Activated T-helper 1 cell treated with anti-CD3 and anti-CD28 coated beads, Interleukin-12 subunit alpha, Interleukin-12 subunit beta, Interleukin-2, Interleukin-4 antibody, amounts not matched to agents 30 ng/mL and 10 ng/mL and 1 ng/mL, durations not matched to agents 14 hours and 24 hours and 36 hours (primary cell): ENCODE data around the gene HAUS3. TPM values are rescaled to one million over a fixed set of nuclear protein-coding genes. Genes with fewer than 3 reads are reported as not detected.

Experiments used
- DNase-seq: peaks from one replicate; pipeline ENCODE4 v3.0.0; 2021; ENCODE audit warnings: low spot score
- H3K27ac Mint-ChIP-seq: one replicate; pipeline ENCODE4 v1.8.0; 2021; ENCODE audit warnings: mild to moderate bottlenecking, mixed read lengths
- H3K27me3 Mint-ChIP-seq: one replicate; pipeline ENCODE4 v1.8.0; 2022; ENCODE audit warnings: mild to moderate bottlenecking, moderate library complexity, mixed read lengths; ENCODE audit not compliant: insufficient read depth
- H3K36me3 Mint-ChIP-seq: one replicate; pipeline ENCODE4 v1.8.0; 2021; ENCODE audit warnings: low read depth, mixed read lengths
- H3K4me1 Mint-ChIP-seq: one replicate; pipeline ENCODE4 v1.8.0; 2021; ENCODE audit warnings: low read depth, mixed read lengths
- H3K4me3 Mint-ChIP-seq: one replicate; pipeline ENCODE4 v1.8.0; 2021; ENCODE audit warnings: mild to moderate bottlenecking, moderate library complexity, mixed read lengths
- H3K9me3 Mint-ChIP-seq: one replicate; pipeline ENCODE4 v1.8.0; 2021; ENCODE audit warnings: mixed read lengths
- intact Hi-C: fragments of 100-400 bp; cut with micrococcal nuclease; formaldehyde crosslinking; loops from one replicate; pipeline ENCODE4 v1.15.1; 2024
- total RNA-seq: library from RNA; stranded (reverse); gene quantifications from 2 replicates; pipeline ENCODE4 v1.2.3, GENCODE V29; 2022

The HAUS3 gene
- total RNA-seq, 1 donor from 2014 or later, result 19.2 TPM

GRCh38 chr4:2250357-2251072, 8.6 kb upstream of the HAUS3 start:
- Mint-ChIP-seq H3K36me3 (no peaks in the 10 kb centered on the region), H3K4me1 (peaks cover under 1% of the 10 kb centered on the region), H3K27me3 (no peaks in the 10 kb centered on the region), H3K27ac (no peak overlapping the region), H3K4me3 (no peak overlapping the region), H3K9me3 (no peaks in the 10 kb centered on the region)
- intact Hi-C loops, result no loop called here
- DNase-seq, result peak; percentile 0

GRCh38 chr4:2249526-2250356, 7.8 kb upstream of the HAUS3 start:
- H3K4me3 Mint-ChIP-seq, result no peak overlapping the region
- no peaks in the 10 kb centered on the region for H3K27me3 Mint-ChIP-seq
- H3K4me1 Mint-ChIP-seq, result peaks cover 8% of the 10 kb centered on the region
- H3K36me3 Mint-ChIP-seq, result no peaks in the 10 kb centered on the region
- DNase-seq, result peak; percentile 0
- no peaks in the 10 kb centered on the region for H3K9me3 Mint-ChIP-seq
- intact Hi-C loops, result loop anchor here (10.0 kb wide), 1 partner anchor 565 kb away; the partner anchor contains the start of gene FAM53A
- no peak overlapping the region for H3K27ac Mint-ChIP-seq

- Mint-ChIP-seq H3K27ac (no peak overlapping the region), H3K4me1 (peaks cover 10% of the 10 kb centered on the region), H3K4me3 (no peak overlapping the region), H3K9me3 (no peaks in the 10 kb centered on the region), H3K27me3 (peaks cover 2% of the 10 kb centered on the region), H3K36me3 (no peaks in the 10 kb centered on the region)
- DNase-seq, result peak; percentile 0
- intact Hi-C loops, result loop anchor here (10.0 kb wide), 1 partner anchor 564 kb away; the partner anchor contains the start of gene FAM53A
These were observed 6.9 kb upstream of the HAUS3 start for GRCh38 chr4:2248821-2249261.

- Mint-ChIP-seq H3K27ac (no peak overlapping the region), H3K9me3 (no peaks in the 10 kb centered on the region), H3K27me3 (peaks cover 2% of the 10 kb centered on the region), H3K4me1 (peaks cover 14% of the 10 kb centered on the region), H3K4me3 (no peak overlapping the region), H3K36me3 (no peaks in the 10 kb centered on the region)
- intact Hi-C loops, result loop anchor here (10.0 kb wide), 1 partner anchor 563 kb away; the partner anchor contains the start of gene FAM53A
- no peak for DNase-seq
These were observed 6.3 kb upstream of the HAUS3 start for GRCh38 chr4:2248044-2248780.

GRCh38 chr4:2247128-2248043, 5.5 kb upstream of the HAUS3 start:
- Mint-ChIP-seq H3K27me3 (peaks cover 2% of the 10 kb centered on the region), H3K9me3 (no peaks in the 10 kb centered on the region), H3K27ac (no peak overlapping the region), H3K36me3 (no peaks in the 10 kb centered on the region), H3K4me1 (peaks cover 14% of the 10 kb centered on the region), H3K4me3 (no peak overlapping the region)
- DNase-seq, result no peak
- intact Hi-C loops, result loop anchor here (10.0 kb wide), 1 partner anchor 563 kb away; the partner anchor contains the start of gene FAM53A

GRCh38 chr4:2246384-2247127, 4.6 kb upstream of the HAUS3 start:
- intact Hi-C loops, result loop anchor here (10.0 kb wide), 1 partner anchor 562 kb away; the partner anchor contains the start of gene FAM53A
- H3K4me3 Mint-ChIP-seq, result no peak overlapping the region
- H3K27me3 Mint-ChIP-seq, result peaks cover 2% of the 10 kb centered on the region
- no peak for DNase-seq
- H3K27ac Mint-ChIP-seq, result no peak overlapping the region
- H3K36me3 Mint-ChIP-seq, result no peaks in the 10 kb centered on the region
- H3K9me3 Mint-ChIP-seq, result no peaks in the 10 kb centered on the region
- peaks cover 14% of the 10 kb centered on the region for H3K4me1 Mint-ChIP-seq

GRCh38 chr4:2245787-2246275, 3.9 kb upstream of the HAUS3 start:
- Mint-ChIP-seq H3K27me3 (peaks cover 2% of the 10 kb centered on the region), H3K36me3 (no peaks in the 10 kb centered on the region), H3K27ac (no peak overlapping the region), H3K4me1 (peaks cover 16% of the 10 kb centered on the region), H3K9me3 (no peaks in the 10 kb centered on the region), H3K4me3 (no peak overlapping the region)
- intact Hi-C loops, result loop anchor here (10.0 kb wide), 1 partner anchor 561 kb away; the partner anchor contains the start of gene FAM53A
- no peak for DNase-seq

- H3K9me3 Mint-ChIP-seq, result no peaks in the 10 kb centered on the region
- no peak overlapping the region for H3K4me3 Mint-ChIP-seq
- intact Hi-C loops, result loop anchor here (10.0 kb wide), 1 partner anchor 560 kb away; the partner anchor contains the start of gene FAM53A
- no peak for DNase-seq
- H3K4me1 Mint-ChIP-seq, result peaks cover 22% of the 10 kb centered on the region
- peaks cover 1% of the 10 kb centered on the region for H3K36me3 Mint-ChIP-seq
- peaks cover 2% of the 10 kb centered on the region for H3K27me3 Mint-ChIP-seq
- H3K27ac Mint-ChIP-seq, result no peak overlapping the region
These were observed 3.3 kb upstream of the HAUS3 start for GRCh38 chr4:2245057-2245786.

GRCh38 chr4:2243681-2244380, 1.9 kb upstream of the HAUS3 start:
- H3K36me3 Mint-ChIP-seq, result peaks cover 11% of the 10 kb centered on the region
- peaks cover 35% of the 10 kb centered on the region for H3K4me1 Mint-ChIP-seq
- DNase-seq, result no peak
- peak overlapping the region; percentile 1 for H3K27ac Mint-ChIP-seq
- no peak overlapping the region for H3K4me3 Mint-ChIP-seq
- no peaks in the 10 kb centered on the region for H3K9me3 Mint-ChIP-seq
- intact Hi-C loops, result loop anchor here (2.0 to 10.0 kb wide), 4 partner anchors 373 to 1048 kb away; partner anchors contain the start of genes FAM53A, FGFR3, NSD2 and RGS12
- H3K27me3 Mint-ChIP-seq, result peaks cover 2% of the 10 kb centered on the region

GRCh38 chr4:2241003-2241402, 918 bp downstream of the HAUS3 start:
- Mint-ChIP-seq H3K4me1 (peaks cover 53% of the 10 kb centered on the region), H3K4me3 (peak overlapping the region; percentile 85), H3K9me3 (no peaks in the 10 kb centered on the region), H3K36me3 (peaks cover 21% of the 10 kb centered on the region), H3K27me3 (peaks cover 2% of the 10 kb centered on the region), H3K27ac (peak overlapping the region; percentile 90)
- intact Hi-C loops, result loop anchor here (5.0 to 10.0 kb wide), 2 partner anchors 556 to 1051 kb away; partner anchors contain the start of genes FAM53A and RGS12
- no peak for DNase-seq
